Measurements from ENCODE around the gene ADAMTS17.

DNA sequence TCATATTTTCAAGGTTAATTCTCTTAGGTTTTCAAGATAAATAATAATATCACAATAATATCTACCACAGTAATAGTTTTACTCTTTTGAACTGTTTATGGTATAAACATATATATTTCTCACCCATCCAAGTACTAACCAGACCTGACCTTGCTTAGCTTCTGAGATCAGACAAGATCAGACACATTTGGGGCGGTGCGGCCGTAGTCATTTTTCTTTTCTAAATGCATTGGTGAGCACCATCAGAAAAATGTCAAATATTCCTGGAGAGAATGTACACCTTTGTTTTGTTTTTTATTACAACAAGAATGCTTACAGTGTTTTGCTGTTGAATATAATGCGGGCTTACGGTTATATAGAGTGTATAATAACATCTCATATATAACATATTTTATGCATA, 267.8 kb downstream of the ADAMTS17 start:
- TF ChIP-seq, protein P1, sequence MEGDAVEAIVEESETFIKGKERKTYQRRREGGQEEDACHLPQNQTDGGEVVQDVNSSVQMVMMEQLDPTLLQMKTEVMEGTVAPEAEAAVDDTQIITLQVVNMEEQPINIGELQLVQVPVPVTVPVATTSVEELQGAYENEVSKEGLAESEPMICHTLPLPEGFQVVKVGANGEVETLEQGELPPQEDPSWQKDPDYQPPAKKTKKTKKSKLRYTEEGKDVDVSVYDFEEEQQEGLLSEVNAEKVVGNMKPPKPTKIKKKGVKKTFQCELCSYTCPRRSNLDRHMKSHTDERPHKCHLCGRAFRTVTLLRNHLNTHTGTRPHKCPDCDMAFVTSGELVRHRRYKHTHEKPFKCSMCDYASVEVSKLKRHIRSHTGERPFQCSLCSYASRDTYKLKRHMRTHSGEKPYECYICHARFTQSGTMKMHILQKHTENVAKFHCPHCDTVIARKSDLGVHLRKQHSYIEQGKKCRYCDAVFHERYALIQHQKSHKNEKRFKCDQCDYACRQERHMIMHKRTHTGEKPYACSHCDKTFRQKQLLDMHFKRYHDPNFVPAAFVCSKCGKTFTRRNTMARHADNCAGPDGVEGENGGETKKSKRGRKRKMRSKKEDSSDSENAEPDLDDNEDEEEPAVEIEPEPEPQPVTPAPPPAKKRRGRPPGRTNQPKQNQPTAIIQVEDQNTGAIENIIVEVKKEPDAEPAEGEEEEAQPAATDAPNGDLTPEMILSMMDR (IDR thresholded peaks at IDR 0.05) = no peak
- no peak for TF ChIP-seq EZH2phosphoT487 (IDR thresholded peaks at IDR 0.05)

All from neural progenitor cell (in vitro differentiated cells).